Parathyroid adenoma (tissue), 2 donors: ENCODE results near the gene RANBP3L.

Experiments used
- H2AFZ ChIP-seq: fragments of 300-600 bp; sonication (generic); one replicate; pipeline ENCODE4 v1.7.0; 2017; ENCODE audit warnings: antibody characterized with exemption, mild to moderate bottlenecking
- H3K27ac ChIP-seq: fragments of 300-600 bp; sonication (generic); one replicate; pipeline ENCODE4 v1.7.0; 2017
- H3K27me3 ChIP-seq: fragments of 300-600 bp; sonication (generic); one replicate; pipeline ENCODE4 v1.7.0; 2017; ENCODE audit warnings: low read length; ENCODE audit not compliant: control insufficient read depth, insufficient read depth
- H3K36me3 ChIP-seq: fragments of 300-600 bp; sonication (generic); one replicate; pipeline ENCODE4 v1.7.0; 2017; ENCODE audit warnings: low read length; ENCODE audit not compliant: control insufficient read depth, insufficient read depth
- H3K4me1 ChIP-seq: fragments of 300-600 bp; sonication (generic); one replicate; pipeline ENCODE4 v1.7.0; 2017; ENCODE audit warnings: control low read depth
- H3K4me2 ChIP-seq: fragments of 300-600 bp; sonication (generic); one replicate; pipeline ENCODE4 v1.7.0; 2017; ENCODE audit warnings: low read length
- H3K4me3 ChIP-seq: fragments of 300-600 bp; sonication (generic); one replicate; pipeline ENCODE4 v1.7.0; 2017; ENCODE audit warnings: low read depth, low read length
- H3K79me2 ChIP-seq: fragments of 300-600 bp; sonication (generic); one replicate; pipeline ENCODE4 v1.7.0; 2017; ENCODE audit warnings: control low read depth
- H3K9ac ChIP-seq: fragments of 300-600 bp; sonication (generic); one replicate; pipeline ENCODE4 v1.7.0; 2017; ENCODE audit warnings: mild to moderate bottlenecking
- H3K9me3 ChIP-seq: fragments of 300-600 bp; sonication (generic); one replicate; pipeline ENCODE4 v1.7.0; 2017; ENCODE audit warnings: low read length; ENCODE audit not compliant: control insufficient read depth
- TF ChIP-seq, protein P1 (sequence below): fragments of 300-600 bp; sonication (generic); IDR thresholded peaks from one replicate; pipeline ENCODE4 v1.7.0; 2017; ENCODE audit warnings: antibody characterized with exemption, mild to moderate bottlenecking
- donor health status: primary hyperparathyroidism.

Gene RANBP3L

GRCh38 chr5:36227046-36227445, 74.7 kb downstream of the RANBP3L start:
- Histone ChIP-seq H3K4me3 (no peak overlapping the region), H2AFZ (no peak overlapping the region), H3K27me3 (no peaks in the 10 kb centered on the region), H3K9me3 (no peaks in the 10 kb centered on the region), H3K79me2 (no peaks in the 10 kb centered on the region), H3K9ac (no peak overlapping the region), H3K4me1 (peaks cover 3% of the 10 kb centered on the region), H3K4me2 (no peak overlapping the region), H3K27ac (no peak overlapping the region), H3K36me3 (no peaks in the 10 kb centered on the region)
- TF ChIP-seq, protein P1, sequence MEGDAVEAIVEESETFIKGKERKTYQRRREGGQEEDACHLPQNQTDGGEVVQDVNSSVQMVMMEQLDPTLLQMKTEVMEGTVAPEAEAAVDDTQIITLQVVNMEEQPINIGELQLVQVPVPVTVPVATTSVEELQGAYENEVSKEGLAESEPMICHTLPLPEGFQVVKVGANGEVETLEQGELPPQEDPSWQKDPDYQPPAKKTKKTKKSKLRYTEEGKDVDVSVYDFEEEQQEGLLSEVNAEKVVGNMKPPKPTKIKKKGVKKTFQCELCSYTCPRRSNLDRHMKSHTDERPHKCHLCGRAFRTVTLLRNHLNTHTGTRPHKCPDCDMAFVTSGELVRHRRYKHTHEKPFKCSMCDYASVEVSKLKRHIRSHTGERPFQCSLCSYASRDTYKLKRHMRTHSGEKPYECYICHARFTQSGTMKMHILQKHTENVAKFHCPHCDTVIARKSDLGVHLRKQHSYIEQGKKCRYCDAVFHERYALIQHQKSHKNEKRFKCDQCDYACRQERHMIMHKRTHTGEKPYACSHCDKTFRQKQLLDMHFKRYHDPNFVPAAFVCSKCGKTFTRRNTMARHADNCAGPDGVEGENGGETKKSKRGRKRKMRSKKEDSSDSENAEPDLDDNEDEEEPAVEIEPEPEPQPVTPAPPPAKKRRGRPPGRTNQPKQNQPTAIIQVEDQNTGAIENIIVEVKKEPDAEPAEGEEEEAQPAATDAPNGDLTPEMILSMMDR: no peak

DNA sequence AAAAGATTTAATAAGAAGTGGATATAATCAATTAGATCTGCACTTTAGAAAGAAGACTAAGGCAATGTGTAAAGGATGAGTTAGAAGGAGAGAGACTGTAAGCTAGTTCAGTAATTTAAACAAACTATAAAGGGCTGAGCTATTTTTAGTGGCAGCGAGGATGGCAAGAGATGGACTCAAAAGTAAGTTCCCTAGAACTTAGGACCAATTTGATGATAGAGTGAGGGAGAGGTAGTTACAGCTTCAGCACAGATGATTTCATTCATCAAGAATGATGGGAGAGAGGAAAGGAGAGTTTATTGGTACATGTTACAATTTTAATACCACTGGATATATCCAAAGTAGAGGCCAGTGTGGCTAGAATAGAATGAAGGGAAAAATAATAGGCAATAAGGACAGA, 79.1 kb downstream of the RANBP3L start:
- TF ChIP-seq, protein P1: no peak
- Histone ChIP-seq H3K27me3 (no peaks in the 10 kb centered on the region), H3K79me2 (no peaks in the 10 kb centered on the region), H3K4me1 (no peaks in the 10 kb centered on the region), H3K36me3 (no peaks in the 10 kb centered on the region), H3K9me3 (no peaks in the 10 kb centered on the region), H3K9ac (no peak overlapping the region), H3K4me3 (no peak overlapping the region), H3K4me2 (no peak overlapping the region), H3K27ac (no peak overlapping the region), H2AFZ (no peak overlapping the region)

DNA sequence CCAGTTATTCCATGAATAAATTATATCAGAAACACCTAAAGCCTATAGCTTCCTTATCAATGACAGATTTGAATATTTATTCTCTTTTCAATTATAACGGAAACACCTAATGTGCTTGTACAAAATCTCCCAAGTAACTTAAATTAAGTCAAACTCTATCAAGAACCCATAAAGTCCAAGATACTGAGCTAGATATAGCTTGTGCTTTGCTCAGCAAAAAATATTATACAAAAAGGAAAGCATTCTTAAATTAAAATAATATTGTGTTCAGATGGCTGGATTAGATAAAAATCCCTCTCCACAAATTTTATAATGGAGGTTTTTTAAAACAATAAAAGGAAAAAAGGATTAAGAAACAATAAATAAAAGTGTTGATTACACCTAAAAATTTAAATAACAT, 83.7 kb downstream of the RANBP3L start:
- Histone ChIP-seq H3K9me3 (no peaks in the 10 kb centered on the region), H3K27me3 (no peaks in the 10 kb centered on the region), H3K36me3 (no peaks in the 10 kb centered on the region), H3K4me3 (no peak overlapping the region), H3K27ac (no peak overlapping the region), H3K9ac (no peak overlapping the region), H2AFZ (no peak overlapping the region), H3K79me2 (no peaks in the 10 kb centered on the region), H3K4me1 (no peaks in the 10 kb centered on the region), H3K4me2 (no peak overlapping the region)
- TF ChIP-seq, protein P1: no peak

DNA sequence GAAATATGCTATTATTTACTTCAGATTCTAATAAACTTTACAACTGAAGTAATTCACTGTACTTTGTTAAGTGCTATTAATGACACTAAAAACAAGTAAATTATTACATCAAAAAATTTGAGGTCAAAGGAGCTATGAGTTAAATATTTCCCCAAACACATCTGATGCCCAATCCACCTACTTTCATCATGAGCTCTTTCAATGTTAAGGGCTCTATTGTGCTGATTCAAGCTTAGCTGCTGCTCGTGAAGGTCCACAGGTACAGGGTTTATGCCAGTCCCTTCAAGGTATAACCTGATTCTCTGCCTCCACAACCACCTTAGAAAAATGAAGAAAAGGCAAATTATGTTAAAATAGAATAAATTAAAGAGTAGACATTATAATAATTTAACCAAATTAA, 84.1 kb downstream of the RANBP3L start:
- H3K4me2 ChIP-seq: no peak overlapping the region
- no peak overlapping the region for H2AFZ ChIP-seq
- no peak overlapping the region for H3K27ac ChIP-seq
- H3K9me3 ChIP-seq: no peaks in the 10 kb centered on the region
- H3K9ac ChIP-seq: no peak overlapping the region
- no peaks in the 10 kb centered on the region for H3K79me2 ChIP-seq
- no peaks in the 10 kb centered on the region for H3K36me3 ChIP-seq
- H3K27me3 ChIP-seq: no peaks in the 10 kb centered on the region
- TF ChIP-seq, protein P1: no peak
- H3K4me1 ChIP-seq: no peaks in the 10 kb centered on the region
- no peak overlapping the region for H3K4me3 ChIP-seq

GRCh38 chr5:36215910-36216309, 85.8 kb downstream of the RANBP3L start:
- Histone ChIP-seq H3K9ac (no peak overlapping the region), H3K36me3 (no peaks in the 10 kb centered on the region), H3K79me2 (no peaks in the 10 kb centered on the region), H3K9me3 (no peaks in the 10 kb centered on the region), H3K27me3 (no peaks in the 10 kb centered on the region), H3K4me3 (no peak overlapping the region), H2AFZ (no peak overlapping the region), H3K27ac (no peak overlapping the region), H3K4me1 (no peaks in the 10 kb centered on the region), H3K4me2 (no peak overlapping the region)
- TF ChIP-seq, protein P1: no peak
